TTC549 (cell line): Measurements from ENCODE around the gene DNAAF8.
"Not testable (repeated sequence)": the region's sequence is repeated elsewhere in the genome, so short reads cannot be mapped to it uniquely, and the experiment has no call there.

Source experiments
- FAIRE-seq: peaks from 2 replicates; lab custom pipeline; 2012; peaks lifted over from hg19 to GRCh38; lab: Jason Lieb, UNC

DNAAF8 gene

DNA sequence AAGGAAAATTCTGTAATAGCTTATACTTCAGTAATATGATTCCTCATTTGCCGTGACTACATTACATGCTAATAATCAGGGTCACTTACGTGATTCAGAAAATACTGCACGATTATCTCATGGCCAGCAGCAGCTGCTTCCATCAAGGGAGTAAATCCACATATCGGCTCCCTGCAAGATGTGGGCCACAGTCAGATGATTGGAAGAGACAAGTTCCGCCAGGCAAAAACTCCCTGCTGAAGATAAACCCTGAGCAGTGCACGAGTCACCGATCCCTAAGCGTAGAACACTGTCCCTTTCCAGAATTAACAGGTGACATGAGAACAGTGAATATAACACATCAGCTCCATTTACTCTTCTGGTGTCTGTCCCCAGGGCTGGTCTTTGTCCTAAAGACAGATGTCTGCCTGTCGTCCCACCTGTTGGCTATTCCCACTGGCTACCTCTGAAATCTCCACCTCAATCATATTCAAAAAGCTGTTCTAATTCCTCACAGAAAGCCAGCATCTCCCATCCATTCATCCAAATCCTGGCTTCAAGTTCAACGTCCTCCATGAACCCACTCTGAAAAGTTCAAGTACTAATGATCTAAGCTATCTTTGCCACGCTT is 9.6 kb upstream of the DNAAF8 start:
- FAIRE-seq: no peak

DNA sequence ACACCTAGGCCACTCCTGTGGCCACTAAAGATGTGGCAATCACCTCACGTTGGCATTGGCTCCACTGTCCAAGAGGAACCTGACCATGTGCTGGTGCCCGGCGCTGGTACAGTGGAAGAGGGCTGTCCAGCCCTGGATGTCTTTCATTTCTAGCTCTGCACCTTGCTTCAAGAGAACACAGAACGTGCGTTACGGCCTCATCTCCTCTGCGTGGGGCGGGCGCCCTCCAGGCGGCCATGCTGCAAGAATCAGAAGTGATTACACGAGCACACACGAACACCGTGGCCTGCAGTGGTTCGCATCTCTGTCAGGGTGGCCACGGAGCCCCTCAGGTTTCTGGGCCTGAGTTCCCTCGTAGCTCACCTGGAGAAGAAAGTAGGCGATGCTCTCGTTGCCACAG is 7.7 kb upstream of the DNAAF8 start:
- FAIRE-seq: no peak

DNA sequence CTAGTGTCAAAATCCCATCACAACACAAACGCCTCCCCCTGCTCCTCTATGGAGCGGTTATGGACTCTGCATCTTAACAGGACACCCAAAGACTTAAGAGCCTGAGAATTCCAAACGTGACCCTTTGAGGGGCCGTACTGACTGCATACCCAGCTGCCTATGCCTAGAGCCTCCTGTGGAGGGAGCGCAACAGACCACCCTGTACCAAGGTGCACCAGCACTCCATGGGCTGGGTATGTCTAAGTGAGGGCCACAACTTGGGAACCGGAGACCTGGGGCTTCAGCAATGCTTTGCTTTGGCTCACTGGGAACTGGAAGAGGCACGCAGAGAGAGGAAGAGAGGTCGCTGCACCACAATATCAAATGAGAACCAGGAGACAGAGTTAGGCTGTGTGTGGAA is 5.7 kb upstream of the DNAAF8 start:
- FAIRE-seq: no peak

DNA sequence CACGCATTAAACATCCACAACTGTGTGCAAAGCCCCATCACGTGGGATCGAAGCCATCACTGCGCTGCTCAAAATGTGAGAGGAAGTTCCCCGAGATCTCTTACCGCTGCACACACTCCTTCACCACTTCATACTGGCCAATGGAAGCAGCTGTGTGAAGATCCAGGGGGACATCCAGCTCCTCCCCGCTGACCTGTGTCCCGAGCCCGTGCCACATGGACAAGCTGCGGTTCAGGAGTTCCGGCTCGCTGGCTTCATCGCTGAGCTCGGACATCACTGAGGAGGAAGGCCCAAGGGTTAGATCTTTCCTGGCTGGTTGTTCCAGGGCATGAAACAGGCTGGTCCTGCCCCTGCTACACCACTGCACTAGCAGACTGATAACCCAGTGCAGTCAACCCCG is 4.5 kb upstream of the DNAAF8 start:
- no peak for FAIRE-seq

DNA sequence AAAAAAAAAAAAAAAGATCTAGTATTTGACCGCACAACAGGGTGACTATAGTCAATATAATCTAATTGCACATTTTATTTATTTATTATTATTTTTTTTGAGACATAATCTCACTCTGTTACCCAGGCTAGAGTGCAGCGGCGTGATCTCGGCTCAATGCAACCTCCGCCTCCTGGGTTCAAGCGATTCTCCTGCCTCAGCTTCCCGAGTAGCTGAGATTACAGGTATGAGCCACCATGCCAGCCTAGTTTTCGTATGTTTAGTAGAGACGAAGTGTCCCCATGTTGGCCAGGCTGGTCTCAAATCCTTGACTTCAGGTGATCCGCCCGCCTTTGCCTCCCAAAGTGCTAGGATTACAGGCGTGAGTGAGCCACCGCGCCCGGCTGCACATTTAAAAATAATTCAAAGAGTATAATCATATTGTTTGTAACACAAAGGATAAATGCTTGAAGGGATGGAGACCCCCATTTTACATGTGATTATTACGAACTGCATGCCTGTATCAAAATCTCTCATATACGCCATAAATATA is 1.1 kb upstream of the DNAAF8 start:
- no peak for FAIRE-seq

DNA sequence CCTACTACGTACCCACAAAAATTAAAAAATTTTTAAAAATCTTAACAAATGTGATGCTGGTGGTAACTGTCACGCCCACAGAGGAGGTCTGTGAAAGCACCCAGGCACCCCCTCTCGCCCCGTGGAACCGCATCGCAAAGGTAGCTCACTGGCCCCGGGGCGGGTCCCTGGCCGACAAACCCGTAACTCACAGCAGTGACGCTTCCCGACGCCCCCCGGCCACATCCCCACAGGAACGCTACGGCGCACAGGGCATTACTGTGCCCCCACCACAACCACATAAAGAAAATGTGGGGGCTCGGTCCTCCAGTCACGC is 632 bp upstream of the DNAAF8 start:
- no peak for FAIRE-seq

DNA sequence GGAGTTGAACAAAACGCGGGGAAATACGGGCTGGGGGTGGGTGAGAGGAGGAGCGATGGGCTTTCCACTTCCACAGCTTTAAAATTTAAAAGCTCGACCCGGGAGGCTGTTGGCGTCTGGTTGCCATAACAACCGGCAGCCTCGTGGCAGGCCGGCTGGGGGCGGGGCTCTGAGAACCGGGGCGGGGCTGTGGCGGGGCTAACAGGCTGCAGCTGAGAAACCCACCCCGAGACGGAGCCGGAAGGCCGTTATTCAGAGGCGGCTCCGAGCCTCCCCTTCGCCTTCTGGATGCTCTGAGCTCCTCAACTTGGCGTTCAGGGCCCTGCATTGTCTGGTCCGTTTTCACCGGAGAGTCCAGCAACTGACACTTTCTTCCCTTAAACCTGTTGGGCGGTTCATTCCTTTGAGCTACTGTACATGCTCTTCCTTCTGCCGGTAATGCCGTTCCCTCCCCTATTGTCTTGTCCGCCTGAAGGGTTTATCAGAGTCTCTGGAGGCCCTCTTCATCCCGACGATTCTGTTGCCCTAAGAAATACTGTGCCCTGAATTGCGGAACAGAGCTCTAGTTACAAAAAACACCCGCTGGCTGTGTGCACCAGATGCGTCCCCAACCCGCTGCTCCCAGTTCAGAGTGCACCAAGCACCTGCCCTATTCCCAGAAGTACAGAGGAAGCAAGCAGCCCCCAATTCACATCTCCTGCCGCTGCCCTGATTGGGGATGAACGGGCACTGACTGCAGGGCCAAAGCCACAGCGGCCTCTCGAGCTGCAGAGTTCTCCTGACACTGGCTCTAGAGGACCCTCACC is 596 bp downstream of the DNAAF8 start:
- FAIRE-seq: no peak

DNA sequence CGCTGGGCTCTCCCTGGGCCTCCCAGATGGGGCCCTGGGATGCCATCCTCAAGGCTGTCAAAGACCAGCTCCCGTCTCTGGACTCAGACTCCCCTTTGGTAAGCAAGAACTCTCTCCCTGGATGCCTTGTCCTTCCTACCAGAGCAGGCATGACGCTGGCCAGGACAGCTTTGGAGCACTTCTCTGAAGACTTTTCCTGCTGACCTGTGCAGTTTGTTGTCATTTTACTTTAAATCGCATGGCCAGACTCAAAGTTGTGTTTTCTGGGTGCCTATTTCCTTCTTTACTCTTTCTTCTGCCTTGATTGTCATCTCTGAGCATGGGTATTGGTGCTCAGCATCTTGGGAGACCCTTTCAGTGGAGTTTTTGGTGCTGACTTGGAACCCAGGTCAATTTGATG is 2.2 kb downstream of the DNAAF8 start:
- FAIRE-seq: no peak

DNA sequence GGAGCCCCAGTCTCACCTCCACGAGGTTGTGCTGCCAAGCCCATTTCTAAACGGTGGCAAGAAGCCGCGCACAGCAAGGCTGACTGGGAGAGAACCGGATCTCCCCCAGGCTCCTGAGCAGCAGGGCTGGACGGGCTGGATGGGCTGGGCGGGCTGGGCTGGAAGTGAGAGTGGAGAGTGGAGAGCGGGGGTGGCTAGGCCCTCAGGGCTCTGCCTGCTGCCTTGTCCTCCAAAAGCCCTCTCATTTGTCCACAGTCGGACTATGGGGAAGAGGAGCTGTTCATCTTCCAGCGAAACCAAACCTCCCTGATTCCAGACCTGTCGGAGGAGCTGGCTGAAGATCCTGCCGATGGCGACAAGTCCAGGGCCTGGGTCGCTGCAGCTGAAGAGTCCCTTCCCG is 3.2 kb downstream of the DNAAF8 start:
- no peak for FAIRE-seq

DNA sequence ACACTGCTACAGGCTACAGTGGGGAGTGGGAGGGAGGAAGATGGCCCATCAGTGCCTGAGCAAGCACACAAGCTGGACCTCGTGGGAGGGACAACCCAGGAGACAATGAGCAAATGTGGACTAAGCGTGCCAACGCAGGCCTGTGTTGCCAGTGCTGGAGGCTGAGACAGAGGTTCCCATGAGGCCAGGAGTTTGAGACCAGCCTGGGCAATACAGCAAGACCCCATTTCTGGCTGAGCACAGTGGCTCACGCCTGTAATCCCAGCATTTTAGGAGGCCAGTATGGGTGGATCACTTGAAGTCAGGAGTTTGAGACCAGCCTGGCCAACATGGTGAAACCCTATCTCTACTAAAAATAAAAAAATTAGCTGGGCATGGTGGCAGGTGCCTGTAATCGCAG is 4.0 kb downstream of the DNAAF8 start:
- FAIRE-seq: not testable (repeated sequence)

DNA sequence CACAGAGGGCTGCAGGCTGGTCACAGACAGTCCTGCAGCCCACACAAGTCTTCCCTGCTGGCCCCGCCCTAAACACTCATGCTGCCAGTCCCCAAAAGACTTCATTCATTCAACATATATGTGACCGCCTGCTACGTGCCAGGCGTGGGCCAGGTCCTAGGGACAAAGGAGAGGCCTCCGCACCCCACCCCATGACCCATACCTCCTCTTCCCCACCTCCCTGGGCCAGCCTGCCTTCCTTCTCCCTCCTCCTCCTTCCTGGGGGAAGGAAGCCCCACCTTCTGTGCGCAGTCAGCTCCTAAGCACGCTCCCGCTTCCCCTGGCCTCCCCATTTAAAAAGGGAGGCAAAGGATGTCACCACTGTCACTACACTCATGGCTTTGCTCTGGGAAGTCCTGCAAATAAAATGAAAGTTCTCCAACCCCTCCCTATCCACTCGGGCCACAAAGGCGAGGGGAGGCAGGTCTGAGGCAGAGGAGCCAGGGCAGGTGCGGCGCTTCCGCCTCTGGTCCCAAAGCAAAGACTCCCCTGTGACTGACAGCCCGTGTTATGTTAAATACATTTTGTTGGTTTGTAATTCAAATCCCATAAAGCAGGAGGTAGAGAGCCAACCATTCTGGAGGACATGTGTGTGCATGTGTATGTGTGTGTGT is 9.0 kb downstream of the DNAAF8 start:
- FAIRE-seq: no peak

DNA sequence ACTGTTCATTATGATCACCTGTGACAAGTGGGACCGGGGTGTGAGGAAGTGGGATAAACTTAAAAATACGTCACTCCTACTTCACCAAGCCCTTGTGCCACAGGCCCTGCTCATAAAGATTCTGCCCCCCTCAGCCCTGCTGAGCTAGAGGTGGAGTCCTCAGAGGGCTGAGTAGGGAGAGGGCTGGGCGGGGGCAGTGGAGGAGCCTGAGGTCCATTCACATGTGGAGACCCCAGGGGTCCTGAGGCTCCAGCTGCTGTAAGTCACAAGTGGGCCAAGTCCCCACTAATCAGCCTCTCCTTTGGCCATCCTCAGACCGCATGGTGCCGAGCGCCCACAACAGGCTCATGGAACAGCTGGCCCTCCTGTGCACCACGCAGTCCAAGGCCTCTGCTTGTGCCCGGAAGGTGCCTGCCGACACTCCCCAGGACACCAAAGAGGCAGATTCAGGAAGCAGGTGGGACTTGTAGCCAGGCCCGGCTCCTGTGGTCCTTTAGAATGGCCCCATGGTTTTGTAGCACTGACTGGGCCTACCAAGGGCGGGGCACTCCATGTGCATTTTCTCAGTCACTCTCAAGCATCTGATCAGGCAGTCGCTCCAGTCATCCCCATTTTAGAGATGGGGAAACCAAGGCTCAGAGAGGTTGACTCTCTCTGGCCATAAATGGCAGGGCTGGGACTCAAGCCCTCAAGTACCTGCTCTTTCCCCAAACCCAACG is 10.4 kb downstream of the DNAAF8 start:
- no peak for FAIRE-seq

DNA sequence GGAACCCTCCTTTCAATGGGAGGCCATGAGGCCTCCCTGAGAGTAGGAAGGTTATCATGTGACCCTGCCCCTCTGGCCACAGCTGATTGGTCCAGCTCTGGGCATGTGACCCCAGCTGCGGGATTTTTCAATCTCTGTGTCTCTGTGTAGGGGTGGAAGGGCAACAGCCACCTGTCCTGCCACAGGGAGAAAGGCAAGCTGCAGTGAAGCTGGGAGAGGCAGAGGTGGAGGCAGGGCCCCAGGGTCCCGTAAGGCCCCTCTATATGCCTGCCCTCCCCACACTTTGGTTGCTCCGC is 10.9 kb downstream of the DNAAF8 start:
- no peak for FAIRE-seq

DNA sequence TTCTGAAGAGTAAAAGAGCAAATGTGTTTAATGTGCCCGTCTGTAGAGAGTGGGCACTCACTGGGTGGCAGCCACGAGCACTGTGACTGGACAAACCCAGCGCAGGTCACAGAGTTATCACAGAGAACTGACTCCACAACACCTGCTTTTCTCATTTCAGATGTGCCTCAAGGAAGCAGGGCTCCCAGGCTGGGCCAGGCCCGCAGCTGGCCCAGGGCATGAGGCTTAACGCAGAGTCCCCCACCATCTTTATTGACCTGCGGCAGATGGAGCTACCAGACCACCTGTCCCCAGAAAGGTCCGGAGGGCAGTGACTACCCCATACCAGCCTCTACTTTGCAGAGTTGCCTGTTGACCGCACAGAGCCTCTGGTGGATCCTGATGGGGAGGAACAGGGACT is 11.9 kb downstream of the DNAAF8 start:
- no peak for FAIRE-seq

DNA sequence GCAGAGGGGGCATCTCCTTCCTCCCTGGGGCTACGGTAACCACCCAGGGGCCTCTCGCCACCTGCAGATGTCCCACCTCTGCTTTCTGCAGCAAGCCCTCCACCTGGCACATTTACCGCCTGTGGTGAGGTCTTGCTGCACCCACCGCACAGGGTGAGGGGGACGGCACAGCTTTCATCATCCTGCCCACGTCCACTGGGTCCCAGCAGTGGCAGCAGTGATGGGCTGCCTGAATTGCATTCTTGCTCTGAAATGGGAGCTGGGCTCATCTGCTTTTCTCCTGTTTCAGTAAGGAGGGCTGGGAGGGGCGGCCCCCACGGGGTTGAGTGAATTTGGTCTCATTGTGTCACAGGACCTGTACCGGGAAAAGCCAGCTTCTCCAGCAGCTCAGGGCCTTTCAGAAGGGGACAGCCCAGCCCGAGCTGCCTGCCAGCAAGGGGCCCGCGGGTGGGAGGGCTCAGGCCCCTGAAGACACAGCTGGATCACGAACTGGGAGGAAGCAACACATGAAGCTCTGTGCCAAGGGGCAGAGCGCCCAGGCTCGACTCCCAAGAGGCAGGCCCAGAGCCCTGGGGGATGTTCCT is 12.7 kb downstream of the DNAAF8 start:
- FAIRE-seq: no peak

DNA sequence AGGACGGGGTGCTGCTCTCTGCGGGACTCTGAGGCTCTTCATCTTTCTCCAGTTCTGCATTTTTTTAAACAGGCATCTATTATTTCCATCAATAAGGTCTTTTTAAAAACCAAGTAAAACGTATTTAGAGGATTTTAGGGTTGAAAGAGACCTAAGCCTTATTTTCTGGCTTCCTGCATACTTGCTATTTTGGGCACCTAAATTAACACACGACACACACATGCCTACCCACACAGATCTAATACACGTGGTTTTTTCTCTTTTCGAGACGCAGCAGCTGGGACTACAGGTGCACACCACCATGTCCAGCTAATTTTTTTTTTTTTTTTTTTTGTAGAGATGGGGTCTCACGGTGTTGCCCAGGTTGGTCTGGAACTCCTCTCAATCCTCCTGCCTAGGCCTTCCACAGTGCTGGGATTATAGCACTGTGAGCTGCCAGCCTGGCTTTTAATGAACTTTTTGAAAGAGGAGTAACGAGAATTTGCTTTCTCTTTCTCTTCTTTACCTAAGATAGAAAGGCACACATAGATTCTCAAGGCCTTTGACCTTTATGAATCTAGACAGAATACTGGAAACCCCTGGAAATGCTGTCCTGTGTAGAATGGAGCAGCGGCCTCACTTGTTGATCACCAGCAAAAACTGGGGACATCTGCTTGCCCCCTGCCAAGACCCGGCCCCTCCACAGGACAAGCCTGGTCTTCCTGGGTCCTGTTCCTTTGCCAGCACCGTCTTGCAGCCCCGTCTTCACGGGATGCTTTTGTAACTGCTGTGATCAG is 13.8 kb downstream of the DNAAF8 start:
- no peak for FAIRE-seq

DNA sequence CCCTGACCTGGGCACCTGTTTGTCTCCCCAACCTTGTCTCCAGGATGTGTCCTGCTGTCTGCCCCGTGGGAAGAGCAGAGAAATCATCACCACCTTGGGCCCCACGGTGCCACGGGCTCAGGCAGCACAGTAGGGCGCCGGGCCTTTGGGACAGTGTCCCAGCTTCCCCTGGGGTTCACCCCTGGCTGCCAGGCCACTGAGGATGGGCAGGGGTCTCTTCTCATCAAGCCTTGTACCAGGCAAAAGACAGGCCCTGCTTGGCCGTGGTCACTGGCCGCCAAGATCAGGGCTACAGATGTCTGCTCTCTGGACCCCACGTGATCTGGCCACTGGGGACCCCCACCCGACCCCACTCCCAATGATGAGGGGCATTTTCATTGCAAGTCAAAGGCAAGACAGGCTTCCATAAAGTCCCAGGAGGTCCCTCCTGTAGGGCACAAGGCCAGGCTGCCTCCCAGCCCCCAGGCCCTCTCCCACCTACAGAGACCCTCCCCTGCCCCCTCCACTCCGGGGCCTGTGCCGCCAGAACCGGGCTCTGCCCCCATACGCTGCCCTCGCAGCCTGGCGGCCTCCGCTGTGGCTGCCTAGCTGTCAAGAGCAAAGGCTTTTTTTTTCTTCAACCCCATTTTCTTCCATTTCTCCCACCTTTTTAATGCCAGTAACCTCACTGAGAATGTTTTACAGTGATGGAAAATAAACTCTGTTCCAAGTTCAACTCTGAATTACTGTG is 14.5 kb downstream of the DNAAF8 start:
- no peak for FAIRE-seq

DNA sequence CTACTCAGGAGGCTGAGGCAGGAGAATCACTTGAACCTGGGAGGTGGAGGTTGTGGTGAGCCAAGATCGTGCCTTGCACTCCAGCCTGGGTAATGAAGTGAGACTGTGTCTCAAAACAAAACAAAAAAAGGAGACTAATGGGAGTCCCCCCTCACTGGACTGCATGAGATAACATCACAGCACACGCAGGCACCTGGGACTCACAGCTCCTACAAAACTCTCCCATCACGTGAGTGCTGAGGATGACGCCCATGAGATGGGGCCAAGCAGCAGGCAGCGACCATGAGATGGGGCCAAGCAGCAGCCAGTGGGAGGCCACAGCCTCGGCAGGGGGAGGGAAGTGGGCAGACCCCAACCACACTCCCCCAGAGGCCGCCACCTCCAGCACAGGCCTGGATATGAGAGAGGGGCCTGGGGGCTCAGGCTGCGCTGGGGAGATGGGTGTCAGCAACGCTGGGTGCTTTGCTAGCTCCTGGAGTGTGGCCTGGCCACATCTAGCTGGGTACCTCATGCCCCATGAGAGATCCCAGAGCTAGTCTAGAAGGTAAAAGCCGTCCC is 15.4 kb downstream of the DNAAF8 start:
- FAIRE-seq: no peak

DNA sequence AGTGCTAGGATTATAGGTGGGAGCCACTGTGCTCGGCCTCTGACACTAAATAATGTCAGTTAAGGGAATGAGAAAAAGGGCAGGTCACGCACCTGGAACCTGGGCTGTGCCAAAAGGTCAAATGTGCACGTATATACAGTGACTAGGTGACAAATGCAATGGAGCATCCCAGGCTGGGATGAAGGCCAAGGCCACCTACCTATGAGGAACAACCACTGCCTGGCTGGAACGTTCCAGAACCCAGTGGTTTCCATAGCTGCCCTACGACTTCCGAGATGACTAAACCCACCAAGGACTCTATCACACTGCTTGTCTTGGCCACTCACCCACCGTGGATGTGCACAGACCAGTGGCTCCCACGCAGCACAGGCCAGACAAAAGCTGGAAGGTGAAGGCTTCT is 16.6 kb downstream of the DNAAF8 start:
- no peak for FAIRE-seq

DNA sequence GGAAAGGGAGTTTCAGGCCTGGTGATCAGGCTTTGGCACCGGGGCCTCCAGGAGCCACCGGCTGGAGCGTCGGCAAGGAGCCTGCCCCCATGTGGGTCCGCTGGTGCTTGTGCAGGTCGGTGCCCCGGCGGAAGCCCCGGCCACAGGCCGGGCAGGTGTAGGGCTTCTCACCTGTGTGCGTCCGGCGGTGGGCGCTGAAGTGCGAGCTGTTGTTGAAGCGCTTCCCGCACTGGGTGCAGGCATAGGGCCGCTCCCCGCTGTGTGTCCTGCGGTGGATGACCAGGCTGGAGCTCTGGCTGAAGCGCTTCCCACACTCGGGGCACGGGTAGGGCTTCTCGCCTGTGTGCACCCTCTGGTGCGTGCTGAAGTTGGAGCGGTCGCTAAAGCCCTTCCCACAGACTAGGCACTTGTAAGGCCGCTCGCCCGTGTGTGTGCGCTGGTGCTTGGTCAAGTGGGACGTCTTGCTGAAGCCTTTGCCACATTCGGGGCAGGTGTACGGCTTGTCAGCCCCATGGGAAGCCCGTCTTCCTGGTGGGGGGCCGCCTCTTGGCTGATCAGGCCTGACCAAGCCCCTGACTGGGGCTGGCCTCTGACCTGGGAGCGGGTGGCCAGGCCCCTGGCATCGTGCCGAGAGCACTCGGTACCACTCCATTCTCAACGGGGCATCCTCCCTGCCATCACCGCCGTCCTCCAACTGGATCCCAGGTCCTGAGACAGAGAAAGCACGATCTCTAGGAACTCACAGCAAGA is 18.2 kb downstream of the DNAAF8 start:
- no peak for FAIRE-seq
